Nephron (organoid): Measurements from ENCODE around the gene KCTD14.
"Not testable (repeated sequence)": the region's sequence is repeated elsewhere in the genome, so short reads cannot be mapped to it uniquely, and the experiment has no call there.

ENCODE experiments used
- H3K27ac Mint-ChIP-seq, 3 experiments: 2 replicates each; pipeline ENCODE4 v1.8.0; 2020; ENCODE audit warnings: mixed read lengths in 3 of 3, mild to moderate bottlenecking in 2 of 3, moderate library complexity in 1 of 3
- H3K27me3 Mint-ChIP-seq: 2 replicates; pipeline ENCODE4 v1.8.0; 2021; ENCODE audit warnings: low read depth, mild to moderate bottlenecking, moderate library complexity, mixed read lengths
- H3K36me3 Mint-ChIP-seq: 2 replicates; pipeline ENCODE4 v1.8.0; 2020; ENCODE audit warnings: low read depth, mixed read lengths
- H3K4me1 Mint-ChIP-seq: 2 replicates; pipeline ENCODE4 v1.8.0; 2020; ENCODE audit warnings: mixed read lengths
- H3K4me3 Mint-ChIP-seq, 3 experiments: 2 replicates each; pipeline ENCODE4 v1.8.0; 2020; ENCODE audit warnings: mild to moderate bottlenecking in 3 of 3, mixed read lengths in 3 of 3, moderate library complexity in 2 of 3
- H3K9me3 Mint-ChIP-seq: 2 replicates; pipeline ENCODE4 v1.8.0; 2020; ENCODE audit warnings: mixed read lengths
- CTCF ChIP-seq, 3 experiments: fragments of 200-600 bp; sonication (generic); IDR thresholded peaks; one replicate each; pipeline ENCODE4 v1.5.0; 2021; ENCODE audit warnings: antibody characterized with exemption in 3 of 3; ENCODE audit not compliant: unreplicated experiment in 3 of 3

Gene KCTD14

DNA sequence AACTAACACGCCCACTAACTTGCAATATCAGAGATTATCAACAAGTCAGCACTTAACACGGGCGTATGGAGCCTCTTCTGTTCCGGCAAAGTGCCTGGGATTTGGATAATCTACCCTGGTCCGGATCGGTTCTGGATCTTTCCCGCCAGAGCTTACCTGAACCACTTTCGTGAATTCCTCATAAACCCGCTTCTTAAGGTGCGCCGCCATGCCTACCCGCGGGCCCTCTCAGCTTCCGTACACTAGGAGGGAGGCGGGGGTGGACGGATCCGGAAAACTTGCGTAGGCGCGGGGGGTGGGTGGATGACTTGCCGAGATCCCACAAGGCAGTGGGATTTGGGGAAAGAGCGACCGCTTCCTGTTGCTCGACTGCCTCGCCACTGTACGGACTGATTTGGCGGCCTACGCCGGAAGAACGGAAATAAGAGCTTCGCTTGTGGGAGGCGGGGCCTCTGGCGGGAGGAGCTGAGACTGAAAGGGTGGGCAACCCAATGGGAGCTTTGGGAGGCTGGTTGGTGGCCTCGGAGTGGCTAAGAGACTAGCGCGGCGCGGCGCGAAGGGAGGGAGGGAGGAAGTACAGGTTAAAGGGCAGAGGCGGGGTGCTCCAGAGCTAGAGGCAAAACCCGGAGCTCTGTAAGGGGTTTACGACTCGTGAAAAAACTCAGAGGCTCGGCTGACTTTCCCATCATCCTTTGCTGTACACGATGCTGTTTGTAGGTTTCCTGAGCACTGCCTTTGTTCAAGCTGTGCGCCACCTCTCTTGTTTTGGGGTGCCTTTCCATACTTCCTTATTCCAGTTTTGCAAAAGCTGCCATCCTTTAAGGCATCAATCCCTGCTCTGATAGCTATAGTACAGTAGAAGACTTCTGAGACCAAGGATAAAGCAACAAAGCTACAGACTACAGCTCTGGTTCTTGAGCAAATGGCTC is 28.4 kb downstream of the KCTD14 start, which contains the start of gene INTS4:
TSS of gene INTS4 (minus strand) at position 235 of the 929 bp plus-strand sequence. CDS start at position 210, 25 bp downstream.
- H3K27me3 Mint-ChIP-seq = no peaks in the 10 kb centered on the region
- H3K9me3 Mint-ChIP-seq = no peaks in the 10 kb centered on the region
- peak within 1 kb of the TSS; percentile 96 to 99 (median 98) for H3K27ac Mint-ChIP-seq
- peaks cover 7% of the 10 kb centered on the region for H3K36me3 Mint-ChIP-seq
- peaks cover 18% of the 10 kb centered on the region for H3K4me1 Mint-ChIP-seq
- TF ChIP-seq CTCF (IDR thresholded peaks at IDR 0.05; ENCODE audit: unreplicated experiment in 3 of 3) = no peak
- H3K4me3 Mint-ChIP-seq = peak within 1 kb of the TSS; percentile 97 to 99 (median 98)

GRCh38 chr11:77993902-77994301 is 29.2 kb downstream of the KCTD14 start:
- Mint-ChIP-seq H3K36me3 (peaks cover 7% of the 10 kb centered on the region), H3K4me3 (peak overlapping the region; percentile 97 to 99 (median 98)), H3K27ac (peak overlapping the region; percentile 96 to 99 (median 98)), H3K9me3 (no peaks in the 10 kb centered on the region), H3K4me1 (peaks cover 18% of the 10 kb centered on the region), H3K27me3 (no peaks in the 10 kb centered on the region)
- TF ChIP-seq CTCF (IDR thresholded peaks at IDR 0.05; ENCODE audit: unreplicated experiment in 3 of 3) = no peak

DNA sequence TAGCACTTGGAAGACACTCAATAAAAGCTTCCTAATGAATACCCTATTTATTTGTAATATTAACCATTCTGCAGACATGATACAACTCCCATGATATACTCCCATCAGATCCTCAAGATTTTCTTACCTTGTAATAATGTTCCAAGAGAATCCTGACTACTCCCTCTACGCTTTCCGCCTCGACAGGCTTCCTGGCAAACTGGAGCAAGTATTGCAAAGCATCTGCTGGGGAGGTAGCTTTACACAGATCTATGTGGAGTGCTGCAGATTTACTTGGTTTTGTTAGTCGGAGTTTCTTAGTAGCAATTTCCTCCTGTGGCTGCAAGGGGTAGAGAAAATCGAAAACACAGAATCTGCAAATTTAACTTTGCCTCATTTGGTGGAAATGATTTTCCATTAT is 32.1 kb downstream of the KCTD14 start:
- H3K4me1 Mint-ChIP-seq = peaks cover 18% of the 10 kb centered on the region
- H3K27me3 Mint-ChIP-seq = no peaks in the 10 kb centered on the region
- H3K27ac Mint-ChIP-seq = no peak overlapping the region
- H3K9me3 Mint-ChIP-seq = no peaks in the 10 kb centered on the region
- TF ChIP-seq CTCF (IDR thresholded peaks at IDR 0.05; ENCODE audit: unreplicated experiment in 3 of 3) = no peak
- peaks cover 30% of the 10 kb centered on the region for H3K36me3 Mint-ChIP-seq
- peak overlapping the region in 1 of 3 experiments; percentile 8 for H3K4me3 Mint-ChIP-seq

- H3K4me1 Mint-ChIP-seq, H3K27me3 Mint-ChIP-seq, H3K27ac Mint-ChIP-seq, H3K9me3 Mint-ChIP-seq, H3K4me3 Mint-ChIP-seq: not testable (repeated sequence)
- peaks cover 69% of the 10 kb centered on the region for H3K36me3 Mint-ChIP-seq
Measured at GRCh38 chr11:77986456-77986855, 36.6 kb downstream of the KCTD14 start.

DNA sequence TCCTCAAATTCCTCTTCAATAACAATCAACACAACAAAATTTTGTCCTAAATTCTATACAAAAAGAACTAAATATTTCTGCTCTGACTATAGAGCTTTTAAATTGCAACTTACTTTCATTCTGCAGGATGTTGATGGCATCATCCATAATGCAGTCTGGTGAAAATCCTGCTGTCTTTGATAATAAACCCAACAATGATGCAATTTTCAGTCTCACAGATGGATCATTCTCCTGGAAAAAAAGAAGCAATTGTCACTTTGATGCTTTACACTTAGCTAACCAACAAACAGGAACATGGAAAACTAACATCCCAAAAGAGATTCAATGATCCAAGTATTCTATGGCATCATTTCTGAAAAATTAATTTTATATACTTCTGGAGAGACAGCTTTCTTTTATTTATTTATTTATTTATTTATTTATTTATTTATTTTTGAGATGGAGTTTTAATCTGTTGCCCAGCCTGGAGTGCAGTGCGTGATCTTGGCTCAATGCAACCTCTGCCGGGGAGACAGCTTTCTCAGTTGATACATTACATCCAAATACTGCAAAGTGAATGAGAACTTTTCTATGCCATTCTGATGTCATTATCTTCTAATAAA is 41.6 kb downstream of the KCTD14 start:
- no peak for TF ChIP-seq CTCF (IDR thresholded peaks at IDR 0.05; ENCODE audit: unreplicated experiment in 3 of 3)
- H3K27me3 Mint-ChIP-seq = no peaks in the 10 kb centered on the region
- no peak overlapping the region for H3K4me3 Mint-ChIP-seq
- no peaks in the 10 kb centered on the region for H3K9me3 Mint-ChIP-seq
- no peak overlapping the region for H3K27ac Mint-ChIP-seq
- peaks cover 68% of the 10 kb centered on the region for H3K36me3 Mint-ChIP-seq
- no peaks in the 10 kb centered on the region for H3K4me1 Mint-ChIP-seq

- Mint-ChIP-seq H3K4me3 (no peak overlapping the region), H3K27ac (no peak overlapping the region), H3K4me1 (no peaks in the 10 kb centered on the region), H3K36me3 (peaks cover 45% of the 10 kb centered on the region), H3K27me3 (no peaks in the 10 kb centered on the region), H3K9me3 (peaks cover 2% of the 10 kb centered on the region)
- no peak for TF ChIP-seq CTCF (IDR thresholded peaks at IDR 0.05; ENCODE audit: unreplicated experiment in 3 of 3)
Measured at GRCh38 chr11:77968337-77968736, 54.7 kb downstream of the KCTD14 start.
